ENCODE measurements around the gene VAPB.

VAPB gene

DNA sequence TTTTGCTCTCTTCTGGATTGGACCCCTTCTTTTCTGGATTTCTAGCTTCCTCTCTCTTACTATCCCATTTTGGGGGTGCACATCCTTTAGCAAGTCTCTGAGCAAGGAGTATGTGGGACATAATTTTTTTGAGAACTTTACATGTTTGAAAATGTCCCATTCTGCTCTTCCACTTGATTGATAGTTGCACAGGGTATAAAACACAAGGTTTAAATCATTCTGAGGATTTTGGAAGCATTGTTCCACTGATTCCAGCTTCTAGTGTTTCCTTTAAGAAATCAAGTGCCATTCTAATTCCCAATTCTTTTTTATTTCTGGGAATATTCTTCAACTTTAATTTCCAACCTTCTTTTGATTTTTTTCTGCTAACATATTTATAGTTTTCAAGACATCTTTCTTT, 65.4 kb downstream of the VAPB start:
- in situ Hi-C loops (cut with HindIII; ENCODE audit: low sequenced_read_pairs), result no loop called here

- in situ Hi-C loops (cut with HindIII; ENCODE audit: low sequenced_read_pairs), result no loop called here
Measured at GRCh38 chr20:58457083-58457695, 68.2 kb downstream of the VAPB start.

DNA sequence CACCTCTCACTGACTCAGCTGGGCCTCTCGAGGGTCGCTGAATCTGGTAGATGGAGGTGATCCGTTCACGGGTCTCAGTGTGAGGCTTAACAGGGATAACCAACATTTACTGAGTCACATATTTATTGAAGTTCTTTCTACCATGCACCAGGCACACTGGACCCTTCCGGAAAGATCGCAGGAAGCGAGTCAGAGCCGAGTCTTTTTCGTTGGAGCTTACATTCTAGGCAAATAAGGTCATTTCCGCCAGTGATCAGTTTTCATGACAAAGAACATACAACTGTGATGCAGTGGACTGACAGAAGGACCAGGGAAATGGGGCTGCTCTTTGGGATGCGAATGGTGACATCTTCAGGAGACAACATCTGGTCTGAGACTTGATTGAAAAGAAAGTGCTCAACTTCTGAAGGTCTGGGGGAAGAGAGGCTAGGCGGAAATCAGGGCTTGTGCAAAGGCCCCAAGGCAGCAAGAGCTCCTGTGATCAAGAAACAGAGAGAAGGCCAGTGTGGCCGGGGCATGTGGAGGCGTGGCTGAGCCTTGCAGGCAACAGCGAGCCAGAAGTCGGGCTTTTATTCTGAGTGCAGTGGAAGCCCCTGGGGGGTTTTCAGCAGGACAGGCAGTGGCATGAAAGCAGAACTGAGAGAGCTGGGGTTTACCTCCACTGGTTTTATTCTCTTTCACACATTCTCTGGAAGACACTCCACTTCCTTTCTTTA, 69.5 kb downstream of the VAPB start:
- in situ Hi-C loops (cut with HindIII; ENCODE audit: low sequenced_read_pairs), result no loop called here

GRCh38 chr20:58459058-58459750, 70.2 kb downstream of the VAPB start:
- in situ Hi-C loops (cut with HindIII; ENCODE audit: low sequenced_read_pairs), result no loop called here

- in situ Hi-C loops (cut with HindIII; ENCODE audit: low sequenced_read_pairs), result no loop called here
Measured at GRCh38 chr20:58461104-58461503, 72.1 kb downstream of the VAPB start.

GRCh38 chr20:58461899-58462298, 72.9 kb downstream of the VAPB start:
- in situ Hi-C loops (cut with HindIII; ENCODE audit: low sequenced_read_pairs), result no loop called here

DNA sequence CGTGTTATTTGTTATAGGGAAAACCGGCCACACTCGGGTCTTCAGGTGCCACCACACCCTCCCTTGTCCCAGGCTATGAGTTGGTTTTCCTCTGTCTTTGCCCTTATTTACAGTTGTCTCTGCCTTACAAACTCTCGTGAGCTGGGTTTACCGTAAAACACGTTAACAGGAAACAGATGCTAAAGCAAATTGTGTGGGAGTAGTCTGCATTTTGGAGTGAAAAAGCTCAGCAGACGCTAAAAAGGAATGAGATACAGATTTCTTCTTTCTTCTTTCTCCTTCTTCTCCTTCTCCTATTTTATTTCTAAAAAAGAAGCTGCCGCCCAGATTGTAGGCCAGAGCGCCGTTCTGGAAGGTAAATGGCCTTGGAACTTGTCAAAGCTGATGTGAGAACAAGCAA, 74.2 kb downstream of the VAPB start:
- in situ Hi-C loops (cut with HindIII; ENCODE audit: low sequenced_read_pairs), result no loop called here

DNA sequence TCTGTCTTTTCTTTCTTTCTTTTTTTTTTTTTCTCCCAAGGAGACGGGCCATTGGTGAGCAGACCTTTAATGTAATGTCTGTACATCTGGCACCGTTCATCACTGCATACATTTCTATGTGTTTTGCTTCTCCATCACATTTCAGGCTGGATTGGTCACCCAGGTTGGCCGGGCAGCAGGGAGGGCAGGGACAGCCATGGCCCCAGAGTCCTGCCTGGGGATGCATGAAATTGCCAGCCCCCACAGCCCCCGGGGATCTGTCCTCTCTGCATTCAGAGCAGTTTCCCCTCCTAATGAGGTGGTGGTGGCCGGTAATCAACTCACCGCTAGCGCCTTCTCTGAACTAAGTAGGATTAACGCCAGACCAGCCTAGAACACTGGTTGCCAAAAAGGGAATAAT, 75.8 kb downstream of the VAPB start:
- in situ Hi-C loops (cut with HindIII; ENCODE audit: low sequenced_read_pairs), result no loop called here

DNA sequence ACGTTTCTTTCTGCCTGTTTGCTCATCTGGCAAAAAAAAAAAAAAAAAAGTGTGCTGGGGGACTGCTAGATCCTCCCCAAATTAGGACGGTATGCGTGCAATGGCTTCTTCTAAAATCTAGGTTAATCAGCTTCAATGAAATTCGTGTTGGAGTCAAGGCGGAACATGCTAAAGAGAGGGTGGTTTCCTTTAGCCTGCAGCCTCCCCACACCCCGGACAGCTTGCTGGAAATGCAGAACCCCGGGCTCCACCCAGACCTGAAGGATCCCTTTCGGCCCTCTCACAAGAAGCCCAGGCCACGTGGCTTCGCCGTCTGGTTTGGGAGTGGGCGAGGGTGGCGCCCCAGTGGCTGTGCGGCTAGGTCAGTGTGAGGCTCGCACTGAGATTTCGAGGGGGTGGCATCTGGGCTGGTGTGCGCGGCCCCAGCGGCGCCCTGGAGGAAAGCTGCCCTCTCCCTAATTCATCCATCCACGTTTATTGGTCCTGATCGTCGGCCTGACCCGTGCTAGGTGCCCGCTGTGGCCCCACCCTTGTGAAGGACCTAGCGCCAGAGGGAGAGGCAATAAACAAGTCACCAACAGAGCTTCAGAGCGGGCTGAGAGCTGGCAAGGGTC, 77.2 kb downstream of the VAPB start:
- in situ Hi-C loops (cut with HindIII; ENCODE audit: low sequenced_read_pairs), result no loop called here

GRCh38 chr20:58466729-58467571, 77.9 kb downstream of the VAPB start:
- in situ Hi-C loops (cut with HindIII; ENCODE audit: low sequenced_read_pairs), result no loop called here

- in situ Hi-C loops (cut with HindIII; ENCODE audit: low sequenced_read_pairs), result no loop called here
Measured at GRCh38 chr20:58467572-58468527, 78.8 kb downstream of the VAPB start.

GRCh38 chr20:58469616-58470015, 80.6 kb downstream of the VAPB start:
- in situ Hi-C loops (cut with HindIII; ENCODE audit: low sequenced_read_pairs), result no loop called here

- in situ Hi-C loops (cut with HindIII; ENCODE audit: low sequenced_read_pairs), result no loop called here
Measured at GRCh38 chr20:58470336-58471192, 81.5 kb downstream of the VAPB start.

- in situ Hi-C loops (cut with HindIII; ENCODE audit: low sequenced_read_pairs), result no loop called here
Measured at GRCh38 chr20:58471193-58472164, 82.5 kb downstream of the VAPB start.

- in situ Hi-C loops (cut with HindIII; ENCODE audit: low sequenced_read_pairs), result no loop called here
Measured at GRCh38 chr20:58472273-58473018, 83.4 kb downstream of the VAPB start.

- in situ Hi-C loops (cut with HindIII; ENCODE audit: low sequenced_read_pairs), result no loop called here
Measured at GRCh38 chr20:58473453-58474425, 84.7 kb downstream of the VAPB start.

Measured in DLD1 (cell line).